ENCODE data around the gene ZNF865. TPM values are rescaled to one million over a fixed set of nuclear protein-coding genes. Genes with fewer than 3 reads are reported as not detected.

The ZNF865 gene
- total RNA-seq, 2 donors from 2014 or later, result 18.4 to 21.0 TPM

- H3K4me1 ChIP-seq (replicated peaks), result peaks cover 29% of the 10 kb centered on the region
- no peak overlapping the region for H3K27ac ChIP-seq
- intact Hi-C loops (cut with DNase I), result no loop called here
These were observed 33.5 kb downstream of the ZNF865 start for GRCh38 chr19:55638864-55639359.

DNA sequence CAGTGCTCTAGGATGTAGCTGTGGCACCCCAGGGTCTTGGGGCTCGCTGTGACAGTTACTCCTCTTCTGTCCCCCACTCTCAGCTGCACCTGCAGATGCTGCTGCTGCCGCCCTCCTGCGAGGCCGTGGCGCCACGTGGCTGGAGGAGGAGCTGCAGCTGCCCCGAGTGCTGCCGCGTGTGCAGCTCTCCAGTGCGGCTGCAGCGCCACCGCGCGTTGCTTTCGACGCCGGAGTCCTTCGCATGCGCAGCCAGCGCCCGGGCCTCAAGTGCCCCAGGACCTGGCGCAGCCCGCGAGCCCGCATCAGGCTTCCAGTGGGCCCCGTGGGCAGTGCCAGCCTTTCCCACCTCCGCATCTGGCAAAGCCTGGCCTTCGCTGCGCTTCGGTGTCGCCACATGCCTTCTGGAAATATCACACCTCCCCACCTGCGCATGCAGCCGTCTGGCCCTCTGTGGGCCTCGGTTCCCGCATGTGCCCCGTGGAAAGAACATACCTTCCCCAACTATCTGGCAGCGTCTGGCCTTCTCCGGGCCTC, 34.7 kb downstream of the ZNF865 start:
- Histone ChIP-seq H3K27ac (peak overlapping the region; percentile 93 to 95), H3K4me1 (replicated peaks) (peaks cover 39% of the 10 kb centered on the region), H3K4me3 (peak overlapping the region; percentile 85 to 91), H3K9me3 (no peaks in the 10 kb centered on the region), H3K27me3 (replicated peaks; ENCODE audit: insufficient read depth) (no peaks in the 10 kb centered on the region), H3K36me3 (no peaks in the 10 kb centered on the region)
- DNase-seq (ENCODE audit: low spot score), result peak; percentile 32
- WGBS, result 3% methylated on average over 38 of the region's 38 CpGs
- intact Hi-C loops (cut with DNase I), result no loop called here
- TF ChIP-seq CTCF (IDR thresholded peaks at IDR 0.05) (peak; percentile 29 to 62 (median 40)), POLR2AphosphoS5 (IDR thresholded peaks at IDR 0.05) (no peak)

More at GRCh38 chr19:55638864-55639359, 33.5 kb downstream of the ZNF865 start:
- 88% methylated on average over 6 of the region's 6 CpGs for WGBS
- no peaks in the 10 kb centered on the region for H3K36me3 ChIP-seq
- no peaks in the 10 kb centered on the region for H3K9me3 ChIP-seq
- DNase-seq (ENCODE audit: low spot score), result no peak
- H3K4me3 ChIP-seq, result no peak overlapping the region
- TF ChIP-seq POLR2AphosphoS5 (IDR thresholded peaks at IDR 0.05), result no peak
- peak in 1 of 4 experiments; percentile 4 for TF ChIP-seq CTCF (IDR thresholded peaks at IDR 0.05)
- TF ChIP-seq POLR2A (IDR thresholded peaks at IDR 0.05), result no peak
- H3K27me3 ChIP-seq (replicated peaks; ENCODE audit: insufficient read depth), result no peaks in the 10 kb centered on the region

GRCh38 chr19:55640577-55641425, 35.4 kb downstream of the ZNF865 start, which contains the start of gene ZNF580:
Gene ZNF580 (plus strand): TSS chr19:55641002. CDS start chr19:55642509, 1,507 bp downstream.
- WGBS, result under 1% methylated on average over 35 of the region's 89 CpGs
- peaks cover 40% of the 10 kb centered on the region for H3K4me1 ChIP-seq (replicated peaks)
- peak; percentile 32 for DNase-seq (ENCODE audit: low spot score)

DNA sequence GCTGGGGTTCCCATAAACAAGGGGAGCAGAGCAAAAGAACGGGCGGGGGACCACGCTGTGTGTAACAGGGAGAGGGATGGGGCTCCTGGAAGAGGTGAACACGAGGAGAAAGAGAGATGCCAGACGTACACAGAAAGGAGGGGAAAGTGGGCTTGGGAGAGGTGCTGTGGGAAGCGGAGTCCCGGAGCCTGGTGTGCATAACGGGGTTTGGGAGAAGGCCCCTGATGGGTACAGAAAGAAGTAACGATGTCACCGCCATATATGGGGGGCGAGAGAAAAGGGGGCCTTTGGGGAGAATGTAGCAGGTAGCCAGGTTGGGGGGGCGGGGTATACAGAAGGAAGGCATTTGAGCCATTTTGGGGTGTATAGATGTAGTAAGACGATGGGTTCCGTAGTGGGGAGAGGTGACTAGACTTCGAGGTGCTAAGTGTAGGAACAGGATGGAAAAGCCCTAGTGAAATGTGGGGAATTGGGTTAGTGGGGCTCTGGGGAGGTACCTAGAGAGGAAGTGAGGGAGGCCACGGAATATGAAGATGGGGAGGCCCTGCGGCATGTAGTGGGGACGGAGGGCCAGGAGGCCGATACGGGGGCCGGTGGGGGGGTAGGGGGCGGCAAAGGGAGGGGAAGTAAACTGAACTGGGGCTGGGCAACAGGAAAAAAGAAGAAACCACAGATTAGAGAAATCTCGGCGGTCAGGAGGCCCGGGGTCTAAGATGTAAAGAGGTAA, 36.1 kb downstream of the ZNF865 start:
- intact Hi-C loops (cut with DNase I), result no loop called here
- Histone ChIP-seq H3K4me3 (peak overlapping the region; percentile 85 to 91), H3K9me3 (no peaks in the 10 kb centered on the region), H3K27ac (peak overlapping the region; percentile 93 to 95), H3K36me3 (no peaks in the 10 kb centered on the region), H3K27me3 (replicated peaks; ENCODE audit: insufficient read depth) (no peaks in the 10 kb centered on the region), H3K4me1 (replicated peaks) (peaks cover 32% of the 10 kb centered on the region)
- TF ChIP-seq CTCF (IDR thresholded peaks at IDR 0.05) (no peak), POLR2AphosphoS5 (IDR thresholded peaks at IDR 0.05) (no peak), POLR2A (IDR thresholded peaks at IDR 0.05) (no peak)
- DNase-seq (ENCODE audit: low spot score), result no peak
- WGBS, result 2% methylated on average over 25 of the region's 25 CpGs

More at GRCh38 chr19:55640577-55641425, 35.4 kb downstream of the ZNF865 start, which contains the start of gene ZNF580:
- intact Hi-C loops (cut with DNase I), result no loop called here
- Histone ChIP-seq H3K4me3 (peak within 1 kb of the TSS; percentile 85 to 91), H3K36me3 (no peaks in the 10 kb centered on the region), H3K27me3 (replicated peaks; ENCODE audit: insufficient read depth) (no peaks in the 10 kb centered on the region), H3K27ac (peak within 1 kb of the TSS; percentile 93 to 95), H3K9me3 (no peaks in the 10 kb centered on the region)
- no peak for TF ChIP-seq POLR2AphosphoS5 (IDR thresholded peaks at IDR 0.05)
- no peak for TF ChIP-seq CTCF (IDR thresholded peaks at IDR 0.05)
- TF ChIP-seq POLR2A (IDR thresholded peaks at IDR 0.05), result peak; percentile 31
